ENCODE measurements around the gene MPDZ. TPM values are rescaled to one million over a fixed set of nuclear protein-coding genes. Genes with fewer than 3 reads are reported as not detected.

MPDZ gene
- 10 to 100 TPM in 11 of 12 donors, not detected in 1; 24.3 to 59.5 (median 44.0) TPM for polyA plus RNA-seq (ENCODE audit: insufficient read length in 12 of 12)
- long read RNA-seq, donor 1, partial matches to known transcripts = 12 of 12 reads
- long read RNA-seq, donor 1, other reads (novel, unspliced or antisense) = 0 of 12 reads
- long read RNA-seq, donor 2, full-length matches to known transcripts = 1 of 1 reads
- long read RNA-seq, donor 2, partial matches to known transcripts = 0 of 1 reads
- long read RNA-seq, donor 2, other reads (novel, unspliced or antisense) = 0 of 1 reads
- long read RNA-seq, donor 3 = 0 reads
- long read RNA-seq, donor 4 = 0 reads
- long read RNA-seq, donor 5 = 0 reads
- long read RNA-seq, donor 6, partial matches to known transcripts = 5 of 5 reads
- long read RNA-seq, donor 6, other reads (novel, unspliced or antisense) = 0 of 5 reads
- long read RNA-seq, donor 7 = 0 reads
- long read RNA-seq, donor 8 = 0 reads
- long read RNA-seq, donor 9 = 0 reads
- long read RNA-seq, donor 10, partial matches to known transcripts = 5 of 5 reads
- long read RNA-seq, donor 10, other reads (novel, unspliced or antisense) = 0 of 5 reads
- long read RNA-seq, donor 11, partial matches to known transcripts = 7 of 7 reads
- long read RNA-seq, donor 11, other reads (novel, unspliced or antisense) = 0 of 7 reads

DNA sequence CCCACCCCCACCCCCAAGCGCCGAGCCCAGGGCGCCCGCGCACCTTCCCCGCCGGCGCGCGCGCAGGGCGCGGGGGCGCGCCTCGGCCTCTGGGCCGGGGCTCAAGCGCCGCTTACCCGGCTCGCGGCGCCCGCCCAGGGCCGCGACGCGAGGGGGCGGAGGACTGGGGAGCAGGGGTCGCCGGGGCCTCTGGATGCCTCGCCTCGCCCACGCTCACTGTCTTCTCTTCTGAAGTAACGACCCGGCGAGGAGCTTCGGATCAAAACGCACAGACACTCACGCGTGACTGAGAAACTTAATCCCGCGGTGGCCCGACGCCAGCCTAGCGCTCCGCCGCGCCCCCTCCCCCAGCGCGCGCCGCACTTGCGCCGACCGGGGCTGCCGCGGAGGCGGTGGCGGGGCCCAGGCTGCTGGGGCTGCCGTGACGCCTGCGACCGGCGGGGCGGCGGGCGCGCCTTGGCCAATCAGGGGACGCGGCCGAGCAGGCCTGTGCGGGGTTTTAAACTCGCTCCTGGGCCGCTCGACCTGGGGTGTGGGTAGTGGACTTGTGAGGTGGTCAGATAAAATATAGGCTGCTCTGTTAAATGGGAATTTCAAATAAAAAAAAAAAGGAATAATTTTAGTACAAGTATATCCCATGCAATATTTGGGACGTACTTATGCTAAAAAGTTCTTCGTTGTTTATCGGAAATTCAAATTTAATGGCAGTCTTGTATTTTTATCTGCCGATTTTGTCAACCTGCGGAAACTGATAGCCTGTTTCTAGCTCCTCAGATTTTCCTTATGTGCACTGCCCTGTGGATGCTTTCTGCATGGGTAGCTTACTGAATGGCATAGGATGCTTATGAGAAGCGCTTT lies at the start of gene MPDZ:
Gene MPDZ (minus strand): TSS at position 409 of the 858 bp plus-strand sequence. CDS start 29,377 bp downstream, outside the sequence.
- DNase-seq = peak; percentile 84

DNA sequence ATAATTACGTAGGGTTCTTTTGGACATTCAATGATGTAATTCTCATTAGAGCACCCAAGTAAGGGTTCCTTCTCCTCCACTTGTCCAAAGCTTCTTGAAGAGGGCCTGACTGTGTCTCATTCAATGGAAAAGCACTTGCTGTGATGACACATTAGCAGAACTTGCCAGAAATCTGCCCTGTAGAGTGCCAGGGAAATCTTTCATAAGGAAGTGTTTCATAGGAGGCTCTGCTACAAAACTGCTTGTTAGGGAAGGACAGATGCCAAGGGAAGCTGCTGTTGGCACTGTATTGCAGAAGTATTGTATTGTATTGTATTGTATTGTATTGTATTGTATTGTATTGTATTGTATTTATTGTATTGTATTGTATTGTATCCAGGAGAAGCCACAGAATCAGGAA lies 45.5 kb upstream of the MPDZ start:
- DNase-seq = no peak

- DNase-seq = no peak
These were observed 43.5 kb upstream of the MPDZ start for GRCh38 chr9:13322828-13323550.

GRCh38 chr9:13318027-13318426 lies 38.5 kb upstream of the MPDZ start:
- no peak for DNase-seq

- DNase-seq = no peak
These were observed 17.5 kb upstream of the MPDZ start for GRCh38 chr9:13296972-13297371.

DNA sequence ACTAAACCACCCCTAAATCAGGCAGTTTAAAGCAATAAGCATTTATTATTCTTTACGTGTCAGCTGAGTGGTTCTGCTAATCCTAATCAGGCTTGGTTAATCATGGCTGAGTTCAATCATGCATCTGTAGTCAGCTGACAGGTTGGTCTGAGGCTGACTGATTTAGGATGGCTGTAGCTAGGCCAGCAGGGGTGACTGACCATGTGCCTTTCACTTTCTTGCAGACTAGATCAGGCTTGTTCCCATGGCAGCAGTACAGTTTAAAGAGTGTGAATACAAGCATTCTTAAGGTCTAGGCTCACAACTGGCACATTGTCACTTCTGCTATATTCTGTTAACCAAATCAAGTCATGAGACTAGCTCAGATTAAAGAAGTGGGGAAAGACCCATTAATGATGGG lies 16.1 kb upstream of the MPDZ start:
- no peak for DNase-seq

DNA sequence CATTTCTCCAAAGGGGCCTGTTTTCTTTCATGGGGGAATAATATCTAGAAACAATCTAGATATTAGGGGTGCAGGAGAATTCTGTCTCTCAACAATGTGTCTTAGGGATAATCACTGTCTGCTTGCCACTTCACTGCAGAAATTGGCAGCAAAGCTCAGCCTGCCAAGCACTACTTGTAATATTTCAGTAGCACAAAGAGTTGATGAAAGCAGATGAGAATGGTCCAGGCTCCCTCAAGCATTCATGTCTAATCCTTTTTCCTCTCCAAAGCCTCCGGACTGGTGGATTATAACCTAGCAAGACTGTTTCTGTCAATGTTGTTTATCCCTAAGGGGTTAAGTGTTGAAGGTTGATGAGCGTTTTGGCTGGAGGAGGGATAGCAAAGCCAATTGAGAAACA lies 13.3 kb upstream of the MPDZ start:
- DNase-seq = no peak

DNA sequence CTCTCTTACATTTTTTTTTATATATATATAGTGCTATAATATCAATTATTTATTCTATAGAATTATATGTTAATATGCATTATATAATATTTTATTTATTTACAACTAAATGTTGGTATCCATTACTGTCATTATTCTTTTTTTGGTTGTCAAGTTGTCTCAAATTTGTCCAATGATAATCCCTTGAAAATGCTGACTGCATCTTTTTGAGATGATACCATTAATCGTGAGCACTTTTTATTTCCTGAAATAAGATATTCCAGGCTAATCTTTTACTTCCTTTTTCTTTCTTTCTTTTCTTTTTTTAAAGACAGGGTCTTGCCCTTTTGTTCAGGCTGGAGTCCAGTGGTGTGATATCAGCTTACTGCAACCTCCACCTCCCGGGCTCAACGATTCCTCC lies 12.7 kb upstream of the MPDZ start:
- DNase-seq = no peak

DNA sequence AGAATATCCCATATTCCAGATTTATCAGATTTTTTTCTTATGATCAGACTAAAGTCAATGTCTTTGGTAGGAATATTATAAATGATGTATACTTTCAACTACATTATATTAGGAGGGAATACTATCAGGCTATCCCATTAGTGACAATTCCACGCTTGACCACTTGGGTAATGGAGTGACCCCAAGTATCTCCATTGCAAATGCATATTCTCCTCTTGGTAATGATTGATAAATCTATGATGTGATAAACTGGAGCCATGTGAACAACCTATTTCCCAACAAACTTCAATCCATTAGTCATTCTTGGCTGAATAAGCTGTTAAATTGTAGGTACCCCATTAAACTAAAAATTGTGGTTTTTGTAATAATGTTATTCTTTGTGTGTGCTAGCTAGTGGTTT lies 12.2 kb upstream of the MPDZ start:
- no peak for DNase-seq

DNA sequence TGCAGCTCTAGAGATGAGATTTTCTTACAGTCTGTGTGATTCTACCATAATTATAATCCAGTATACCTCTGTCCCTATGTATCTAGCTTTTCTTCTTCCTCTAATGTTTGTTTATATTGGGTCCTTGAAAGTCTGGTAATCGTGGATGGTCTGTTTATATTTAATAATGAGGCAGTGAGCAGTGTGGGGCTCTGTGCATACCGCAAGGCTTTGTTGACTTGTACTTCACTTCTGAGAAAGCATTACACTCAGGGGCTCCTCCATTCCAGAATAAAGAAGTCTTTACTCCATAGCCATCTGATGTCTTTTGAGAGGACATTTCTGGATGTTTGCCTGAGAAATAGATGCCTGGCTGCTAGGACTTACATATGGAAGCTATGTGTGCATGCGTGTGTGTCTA lies 4.5 kb upstream of the MPDZ start:
- DNase-seq = no peak

GRCh38 chr9:13282998-13283397 lies 3.5 kb upstream of the MPDZ start:
- no peak for DNase-seq

- no peak for DNase-seq
These were observed 2.0 kb upstream of the MPDZ start for GRCh38 chr9:13281356-13282016.

GRCh38 chr9:13278368-13279246 lies 885 bp downstream of the MPDZ start:
- DNase-seq = peak; percentile 74

DNA sequence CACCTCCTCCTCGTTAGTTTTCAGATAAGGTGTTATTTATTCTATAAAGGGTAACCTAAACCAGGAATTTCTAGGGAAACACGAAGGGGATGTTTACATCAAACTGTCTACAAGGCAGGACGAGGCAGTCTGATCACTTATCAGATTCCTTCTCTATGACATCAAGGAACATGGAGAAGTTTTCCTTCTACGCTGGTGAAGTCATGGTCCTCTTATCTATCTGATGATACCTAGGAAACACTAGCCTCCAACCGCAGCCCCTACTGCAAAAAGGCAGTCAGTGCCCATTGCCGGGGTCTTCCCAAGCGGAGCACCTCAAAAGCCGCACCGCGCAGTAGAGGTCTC lies 1.5 kb downstream of the MPDZ start:
- DNase-seq = no peak

DNA sequence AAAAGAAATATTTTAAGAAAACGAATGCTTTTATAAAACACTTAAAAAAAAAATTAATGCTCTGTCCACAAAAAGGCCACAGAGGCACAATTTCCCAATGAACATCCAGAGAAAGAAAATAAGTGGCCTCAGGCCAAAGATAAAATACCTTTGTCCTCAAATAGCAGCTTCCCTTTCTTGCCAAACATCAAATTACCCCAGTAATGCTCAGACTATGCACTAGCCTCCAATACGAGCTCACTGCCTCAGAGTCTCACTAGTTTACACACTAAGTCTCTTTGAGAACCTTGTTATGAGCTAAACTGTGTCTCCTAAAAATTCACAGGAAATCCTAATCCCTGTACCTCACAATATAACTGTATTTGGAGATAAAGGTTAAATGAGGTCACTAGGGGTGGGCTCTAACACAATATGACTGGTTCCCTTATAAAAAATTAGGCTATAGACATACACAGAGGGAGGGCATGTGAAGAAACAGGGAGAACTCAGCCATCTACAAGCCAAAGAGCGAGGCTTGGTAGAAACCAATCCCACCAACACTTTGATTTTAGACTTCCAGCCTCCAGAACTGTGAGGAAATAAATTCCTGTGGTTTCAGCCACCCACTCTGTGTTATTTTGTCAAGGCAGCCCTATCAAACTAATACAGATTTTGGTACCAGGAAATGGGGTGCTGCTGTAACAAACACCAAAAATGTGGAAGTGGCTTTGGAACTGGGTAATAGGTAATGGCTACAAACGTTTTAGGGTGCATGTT lies 4.4 kb downstream of the MPDZ start:
- no peak for DNase-seq

DNA sequence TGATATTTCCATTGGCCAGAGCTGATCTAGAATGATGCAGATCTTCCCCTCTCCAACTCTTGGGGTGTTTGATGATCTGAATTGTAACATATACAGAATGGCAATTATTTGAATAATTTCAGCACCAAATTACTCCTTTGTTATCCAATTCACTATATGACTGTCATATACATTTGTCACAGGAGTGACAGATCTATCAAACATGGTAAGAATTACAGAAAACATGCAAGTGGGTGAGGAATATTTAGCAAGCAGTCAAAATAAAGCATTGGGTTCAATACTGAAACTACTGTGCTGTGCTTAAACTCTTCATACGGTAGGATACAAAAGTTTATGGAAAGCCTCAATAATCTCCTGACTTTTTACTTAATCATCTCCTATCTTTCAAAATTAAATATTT lies 8.8 kb downstream of the MPDZ start:
- no peak for DNase-seq

DNA sequence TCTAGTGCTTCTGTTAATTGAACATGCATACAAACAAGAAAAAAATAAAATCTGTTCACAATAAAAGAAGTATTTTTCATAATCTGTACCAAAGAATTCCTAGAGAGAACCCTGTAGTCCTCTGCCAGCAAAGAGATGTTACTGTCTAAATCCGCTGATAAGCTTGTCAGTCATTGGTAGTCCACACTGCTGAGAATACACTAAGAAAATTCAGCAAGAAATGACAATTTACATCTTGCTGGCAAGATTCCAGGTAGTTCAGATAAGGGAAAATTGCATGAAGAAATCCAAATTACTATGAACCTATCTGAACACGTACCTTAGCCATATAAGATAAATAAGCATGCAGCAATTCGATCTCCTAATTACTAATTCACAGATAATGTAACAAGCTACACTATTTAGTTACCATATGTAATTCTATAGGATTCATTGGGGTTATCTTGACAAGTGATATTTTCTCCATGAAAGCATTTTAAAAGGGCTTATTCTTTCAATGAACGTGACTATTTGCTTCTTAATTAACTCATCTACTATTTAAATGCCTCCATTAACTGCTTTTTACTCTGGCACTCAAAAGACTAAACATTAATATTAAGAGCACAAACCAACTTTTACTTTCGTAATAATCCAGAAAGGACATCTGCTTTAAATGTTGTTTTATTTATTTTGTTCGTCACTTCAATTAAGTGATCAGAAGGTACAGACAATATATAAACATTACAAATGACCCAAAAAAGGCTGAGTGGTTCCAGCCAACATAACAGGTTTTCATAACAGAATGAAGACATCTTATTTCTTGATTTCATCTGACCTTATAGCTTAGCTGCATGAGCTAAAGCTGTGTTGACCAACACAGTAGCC lies 9.7 kb downstream of the MPDZ start:
- no peak for DNase-seq

DNA sequence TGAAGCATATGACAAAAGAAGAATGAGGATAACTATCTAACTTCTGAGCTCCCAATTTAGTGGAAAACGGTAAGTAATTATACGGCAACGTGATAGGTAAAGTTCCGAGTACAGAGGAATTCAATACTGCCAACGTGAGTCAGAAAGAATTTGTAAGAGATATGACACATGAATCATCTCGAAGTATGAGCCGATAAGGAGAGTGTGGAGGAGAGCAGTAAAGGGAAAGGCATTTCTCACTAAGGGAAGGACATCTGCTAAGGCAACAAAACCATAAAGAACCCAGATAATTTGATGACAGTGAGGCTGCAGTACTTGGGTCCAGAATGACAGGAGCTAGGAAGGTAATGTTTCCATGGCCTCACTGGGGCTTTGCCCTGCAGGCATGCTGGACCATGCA lies 11.0 kb downstream of the MPDZ start:
- DNase-seq = no peak

- DNase-seq = no peak
These were observed 11.7 kb downstream of the MPDZ start for GRCh38 chr9:13267743-13268142.
